Tibial nerve (tissue), 4 donors: ENCODE data around the gene KIF2A. TPM values are rescaled to one million over a fixed set of nuclear protein-coding genes. Genes with fewer than 3 reads are reported as not detected.

Experiments
- DNase-seq, 2 donors: peaks; one replicate each; pipeline ENCODE4 v3.0.0-alpha.2; 2019; ENCODE audit warnings: low spot score in 2 of 2
- H3K27ac ChIP-seq, 4 donors: fragments of 200-600 bp; sonication (generic) in 3 of 4; one replicate each; pipeline ENCODE4 v1.5.1; 2017 to 2019; ENCODE audit warnings: mild to moderate bottlenecking in 1 of 4
- H3K27me3 ChIP-seq, 2 donors: fragments of 200-600 bp; sonication (generic) in 1 of 2; one replicate each; pipeline versions ENCODE4 v1.5.1 to v1.6.0; 2017 to 2019
- H3K36me3 ChIP-seq, 3 donors: fragments of 200-600 bp; sonication (generic); one replicate each; pipeline ENCODE4 v1.5.1; 2018 to 2019
- H3K4me1 ChIP-seq, 4 donors: fragments of 200-600 bp; sonication (generic) in 3 of 4; one replicate each; pipeline ENCODE4 v1.5.1; 2017 to 2019
- H3K4me3 ChIP-seq, 4 donors: fragments of 200-600 bp; sonication (generic) in 3 of 4; one replicate each; pipeline ENCODE4 v1.5.1; 2017 to 2019; ENCODE audit warnings: mild to moderate bottlenecking in 1 of 4, moderate library complexity in 1 of 4
- H3K9me3 ChIP-seq, 4 donors: fragments of 200-600 bp; sonication (generic) in 3 of 4; one replicate each; pipeline ENCODE4 v1.5.1; 2017 to 2019
- EP300 ChIP-seq, 2 donors: sonication (generic); formaldehyde crosslinking; IDR thresholded peaks; one replicate each; pipeline ENCODE4 v1.6.1; 2017; ENCODE audit warnings: antibody characterized with exemption in 2 of 2, mild to moderate bottlenecking in 1 of 2
- POLR2A ChIP-seq, 2 donors: fragments of 450-650 bp; IDR thresholded peaks; one replicate each; pipeline ENCODE4 v1.6.1; 2017; ENCODE audit warnings: antibody characterized with exemption in 2 of 2, mild to moderate bottlenecking in 2 of 2, moderate library complexity in 2 of 2
- WGBS, 2 donors: methylation state at CpG; one replicate each; pipeline ENCODE4 v1.1.5; 2018; 5-methylcytosine and 5-hydroxymethylcytosine counted together
- total RNA-seq, 4 donors: library from RNA; depleted of rRNA; stranded (reverse); fragments of >200 nt; gene quantifications; one replicate each; pipeline ENCODE4 v1.1.0, GENCODE V29; 2016
- TF ChIP-seq, protein P1 (sequence below), 5 experiments: fragments of 200-600 bp in 3 of 5; fragments of 450-650 bp in 2 of 5; sonication (generic) in 3 of 5; IDR thresholded peaks; one replicate each; pipeline ENCODE4 v1.5.1; 2016 to 2019; ENCODE audit warnings: antibody characterized with exemption in 5 of 5, mild to moderate bottlenecking in 3 of 5, moderate library complexity in 2 of 5

KIF2A gene
- total RNA-seq, 4 donors from 2014 or later = 28.5 to 60.3 (median 44.9) TPM

GRCh38 chr5:62308439-62308838 is 2.4 kb downstream of the KIF2A start:
- H3K27ac ChIP-seq = no peak overlapping the region
- H3K4me3 ChIP-seq = no peak overlapping the region
- H3K4me1 ChIP-seq = peaks cover 0 to 53% (median 12%) of the 10 kb centered on the region in 4 donors
- H3K27me3 ChIP-seq = no peaks in the 10 kb centered on the region
- no peak for TF ChIP-seq POLR2A (IDR thresholded peaks at IDR 0.05)
- TF ChIP-seq, protein P1, sequence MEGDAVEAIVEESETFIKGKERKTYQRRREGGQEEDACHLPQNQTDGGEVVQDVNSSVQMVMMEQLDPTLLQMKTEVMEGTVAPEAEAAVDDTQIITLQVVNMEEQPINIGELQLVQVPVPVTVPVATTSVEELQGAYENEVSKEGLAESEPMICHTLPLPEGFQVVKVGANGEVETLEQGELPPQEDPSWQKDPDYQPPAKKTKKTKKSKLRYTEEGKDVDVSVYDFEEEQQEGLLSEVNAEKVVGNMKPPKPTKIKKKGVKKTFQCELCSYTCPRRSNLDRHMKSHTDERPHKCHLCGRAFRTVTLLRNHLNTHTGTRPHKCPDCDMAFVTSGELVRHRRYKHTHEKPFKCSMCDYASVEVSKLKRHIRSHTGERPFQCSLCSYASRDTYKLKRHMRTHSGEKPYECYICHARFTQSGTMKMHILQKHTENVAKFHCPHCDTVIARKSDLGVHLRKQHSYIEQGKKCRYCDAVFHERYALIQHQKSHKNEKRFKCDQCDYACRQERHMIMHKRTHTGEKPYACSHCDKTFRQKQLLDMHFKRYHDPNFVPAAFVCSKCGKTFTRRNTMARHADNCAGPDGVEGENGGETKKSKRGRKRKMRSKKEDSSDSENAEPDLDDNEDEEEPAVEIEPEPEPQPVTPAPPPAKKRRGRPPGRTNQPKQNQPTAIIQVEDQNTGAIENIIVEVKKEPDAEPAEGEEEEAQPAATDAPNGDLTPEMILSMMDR (IDR thresholded peaks at IDR 0.05) = no peak
- no peak for TF ChIP-seq EP300 (IDR thresholded peaks at IDR 0.05)
- WGBS, 2 donors = 85 to 88% methylated on average over 6 of the region's 6 CpGs
- DNase-seq = no peak
- H3K36me3 ChIP-seq = no peaks in the 10 kb centered on the region
- H3K9me3 ChIP-seq = no peaks in the 10 kb centered on the region

GRCh38 chr5:62309107-62309506 is 3.1 kb downstream of the KIF2A start:
- DNase-seq = no peak
- peaks cover 0 to 53% (median 12%) of the 10 kb centered on the region in 4 donors for H3K4me1 ChIP-seq
- H3K36me3 ChIP-seq = no peaks in the 10 kb centered on the region
- 70 to 82% methylated on average over 4 of the region's 4 CpGs for WGBS, 2 donors
- no peaks in the 10 kb centered on the region for H3K9me3 ChIP-seq
- H3K27ac ChIP-seq = no peak overlapping the region
- H3K27me3 ChIP-seq = no peaks in the 10 kb centered on the region
- TF ChIP-seq EP300 (IDR thresholded peaks at IDR 0.05) (no peak), POLR2A (IDR thresholded peaks at IDR 0.05) (no peak)
- TF ChIP-seq, protein P1 (IDR thresholded peaks at IDR 0.05) = no peak
- no peak overlapping the region for H3K4me3 ChIP-seq

DNA sequence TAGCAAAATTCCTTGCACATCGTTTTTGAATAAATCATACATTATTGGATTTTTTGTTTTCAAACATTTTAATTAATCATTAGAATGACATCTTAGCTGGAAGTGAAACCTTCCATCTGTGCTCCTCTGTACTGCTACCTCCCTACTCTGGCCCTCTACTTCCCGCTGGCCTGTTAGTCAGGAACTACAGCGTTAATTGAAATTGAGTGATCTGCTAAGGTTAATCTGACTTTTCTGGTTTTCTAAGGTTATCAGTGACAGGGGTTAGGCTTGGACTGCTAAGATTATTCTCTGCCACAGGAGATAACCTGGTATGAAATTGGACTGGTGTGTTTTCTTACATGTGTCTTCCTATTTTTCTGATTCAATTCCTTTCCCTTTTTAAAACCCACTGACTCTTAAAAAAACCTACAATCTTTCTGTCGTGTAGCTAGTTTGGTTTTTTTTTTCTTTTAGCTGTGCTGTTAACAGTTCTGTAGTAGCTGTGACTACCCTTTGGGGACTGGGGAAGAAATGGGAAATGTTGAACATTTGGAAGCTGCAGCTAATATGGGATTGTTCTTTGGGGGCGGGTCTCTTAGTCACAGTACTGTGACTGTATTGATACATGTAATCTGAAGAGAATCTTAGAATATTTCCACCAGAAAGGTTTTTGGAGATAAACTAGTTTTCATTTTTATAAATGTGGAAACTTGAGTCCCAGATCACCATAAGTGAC is 4.6 kb downstream of the KIF2A start:
- Histone ChIP-seq H3K4me3 (no peak overlapping the region), H3K36me3 (no peaks in the 10 kb centered on the region), H3K9me3 (no peaks in the 10 kb centered on the region), H3K27me3 (no peaks in the 10 kb centered on the region), H3K27ac (no peak overlapping the region), H3K4me1 (peaks cover 0 to 51% (median 12%) of the 10 kb centered on the region in 4 donors)
- WGBS, 2 donors = 61 to 64% methylated on average over 5 of the region's 5 CpGs
- TF ChIP-seq POLR2A (IDR thresholded peaks at IDR 0.05) (no peak), EP300 (IDR thresholded peaks at IDR 0.05) (no peak)
- TF ChIP-seq, protein P1 (IDR thresholded peaks at IDR 0.05) = no peak
- DNase-seq = no peak

- 49 to 59% methylated on average over 1 of the region's 1 CpG for WGBS, 2 donors
- TF ChIP-seq POLR2A (IDR thresholded peaks at IDR 0.05) (no peak), EP300 (IDR thresholded peaks at IDR 0.05) (no peak)
- TF ChIP-seq, protein P1 (IDR thresholded peaks at IDR 0.05) = no peak
- no peak for DNase-seq
- H3K4me3 ChIP-seq = no peak overlapping the region
- no peaks in the 10 kb centered on the region for H3K27me3 ChIP-seq
- H3K9me3 ChIP-seq = no peaks in the 10 kb centered on the region
- H3K27ac ChIP-seq = peak overlapping the region in 1 of 4 donors; percentile 52
- H3K36me3 ChIP-seq = no peaks in the 10 kb centered on the region
- H3K4me1 ChIP-seq = peaks cover 0 to 58% (median 12%) of the 10 kb centered on the region in 4 donors
Observed at GRCh38 chr5:62312036-62312435, 6.0 kb downstream of the KIF2A start.

GRCh38 chr5:62312674-62313073 is 6.7 kb downstream of the KIF2A start:
- TF ChIP-seq EP300 (IDR thresholded peaks at IDR 0.05) = no peak
- TF ChIP-seq POLR2A (IDR thresholded peaks at IDR 0.05) = no peak
- TF ChIP-seq, protein P1 (IDR thresholded peaks at IDR 0.05) = no peak
- DNase-seq = no peak
- H3K4me1 ChIP-seq = peaks cover 0 to 51% (median 11%) of the 10 kb centered on the region in 4 donors

More at GRCh38 chr5:62312674-62313073, 6.7 kb downstream of the KIF2A start:
- Histone ChIP-seq H3K9me3 (no peaks in the 10 kb centered on the region), H3K4me3 (no peak overlapping the region), H3K36me3 (no peaks in the 10 kb centered on the region), H3K27ac (no peak overlapping the region), H3K27me3 (no peaks in the 10 kb centered on the region)
- 28 to 48% methylated on average over 1 of the region's 1 CpG for WGBS, 2 donors
